GM21529 (cell line): ENCODE results near the gene CPN2.

Source experiments
- ATAC-seq: cut with Tn5 transposase; IDR thresholded peaks from one replicate; pipeline ENCODE4 v1.9.1; 2021; ENCODE audit not compliant: unreplicated experiment

CPN2 gene

GRCh38 chr3:194381460-194381875 is 30.3 kb upstream of the CPN2 start:
- ATAC-seq, result no peak

GRCh38 chr3:194380326-194380725 is 29.2 kb upstream of the CPN2 start:
- ATAC-seq, result no peak

- ATAC-seq, result no peak
These were observed 28.5 kb upstream of the CPN2 start for GRCh38 chr3:194379651-194380050.

- no peak for ATAC-seq
These were observed 28.1 kb upstream of the CPN2 start for GRCh38 chr3:194379231-194379630.

GRCh38 chr3:194377708-194378107 is 26.6 kb upstream of the CPN2 start:
- ATAC-seq, result no peak

GRCh38 chr3:194376241-194376560 is 25.1 kb upstream of the CPN2 start:
- ATAC-seq, result no peak

GRCh38 chr3:194375473-194376240 is 24.5 kb upstream of the CPN2 start:
- no peak for ATAC-seq

- no peak for ATAC-seq
These were observed 23.8 kb upstream of the CPN2 start for GRCh38 chr3:194374935-194375334.

- no peak for ATAC-seq
These were observed 22.8 kb upstream of the CPN2 start for GRCh38 chr3:194373899-194374298.

GRCh38 chr3:194373028-194373427 is 21.9 kb upstream of the CPN2 start:
- ATAC-seq, result no peak

- no peak for ATAC-seq
These were observed 19.6 kb upstream of the CPN2 start for GRCh38 chr3:194370753-194371152.

- ATAC-seq, result no peak
These were observed 18.6 kb upstream of the CPN2 start, which contains the start of gene LRRC15 for GRCh38 chr3:194369522-194370279. LRRC15 (minus strand) TSS chr3:194369743; CDS start chr3:194361043, 8,700 bp downstream.

- no peak for ATAC-seq
These were observed 17.8 kb upstream of the CPN2 start for GRCh38 chr3:194368918-194369317.

- ATAC-seq, result no peak
These were observed 17.1 kb upstream of the CPN2 start for GRCh38 chr3:194367992-194368841.

- ATAC-seq, result no peak
These were observed 14.9 kb upstream of the CPN2 start for GRCh38 chr3:194365978-194366490.

GRCh38 chr3:194365526-194365925 is 14.4 kb upstream of the CPN2 start:
- no peak for ATAC-seq

GRCh38 chr3:194364652-194365434 is 13.7 kb upstream of the CPN2 start:
- ATAC-seq, result no peak

- ATAC-seq, result no peak
These were observed 13.2 kb upstream of the CPN2 start for GRCh38 chr3:194364314-194364651.

GRCh38 chr3:194360568-194360967 is 9.4 kb upstream of the CPN2 start:
- no peak for ATAC-seq

- ATAC-seq, result no peak
These were observed 6.6 kb upstream of the CPN2 start for GRCh38 chr3:194357681-194358080.

GRCh38 chr3:194355379-194355778 is 4.3 kb upstream of the CPN2 start:
- no peak for ATAC-seq
